Vagina (tissue), 2 donors: ENCODE results near the gene KCNH1. TPM values are rescaled to one million over a fixed set of nuclear protein-coding genes. Genes with fewer than 3 reads are reported as not detected.

Experiments
- DNase-seq, 2 donors: peaks; one replicate each; pipeline ENCODE4 v3.0.0-alpha.2; 2017; ENCODE audit errors: extremely low spot score in 2 of 2
- H3K27ac ChIP-seq: fragments of 200-600 bp; sonication (generic); one replicate; pipeline ENCODE4 v1.5.1; 2019
- H3K27me3 ChIP-seq: fragments of 200-600 bp; sonication (generic); one replicate; pipeline ENCODE4 v1.5.1; 2019
- H3K36me3 ChIP-seq, 2 donors: fragments of 200-600 bp; sonication (generic); one replicate each; pipeline ENCODE4 v1.5.1; 2017 to 2019
- H3K4me1 ChIP-seq: fragments of 200-600 bp; sonication (generic); one replicate; pipeline ENCODE4 v1.5.1; 2019
- H3K4me3 ChIP-seq, 2 donors: fragments of 200-600 bp; sonication (generic); 1 replicate in 1 of 2; 2 replicates in 1 of 2; pipeline ENCODE4 v1.5.1; 2016 to 2019
- H3K9me3 ChIP-seq: fragments of 200-600 bp; sonication (generic); one replicate; pipeline ENCODE4 v1.5.1; 2019
- POLR2A ChIP-seq, 2 donors: fragments of 450-650 bp; IDR thresholded peaks; one replicate each; pipeline ENCODE4 v1.6.1; 2017; ENCODE audit warnings: antibody characterized with exemption in 2 of 2, mild to moderate bottlenecking in 2 of 2, moderate library complexity in 2 of 2
- POLR2AphosphoS5 ChIP-seq, 2 donors: sonication (generic); formaldehyde crosslinking; IDR thresholded peaks; one replicate each; pipeline ENCODE4 v1.9.0; 2017; ENCODE audit warnings: antibody characterized with exemption in 2 of 2, mild to moderate bottlenecking in 2 of 2, low read depth in 1 of 2; ENCODE audit not compliant: insufficient read depth in 1 of 2
- intact Hi-C: fragments of 100-400 bp; cut with DNase I; formaldehyde crosslinking; loops from one replicate; pipeline ENCODE4 v1.15.1; 2023
- total RNA-seq: library from RNA; depleted of rRNA; stranded (reverse); fragments of >200 nt; gene quantifications from one replicate; pipeline ENCODE4 v1.2.3, GENCODE V29; 2016
- TF ChIP-seq, protein P1 (sequence below), 3 experiments: fragments of 450-650 bp in 2 of 3; fragments of 200-600 bp in 1 of 3; sonication (generic) in 1 of 3; IDR thresholded peaks; one replicate each; pipeline ENCODE4 v1.5.1; 2017 to 2019; ENCODE audit warnings: antibody characterized with exemption in 3 of 3, mild to moderate bottlenecking in 2 of 3, moderate library complexity in 2 of 3

Gene KCNH1
- total RNA-seq, 1 donor from 2014 or later = 3.9 TPM

DNA sequence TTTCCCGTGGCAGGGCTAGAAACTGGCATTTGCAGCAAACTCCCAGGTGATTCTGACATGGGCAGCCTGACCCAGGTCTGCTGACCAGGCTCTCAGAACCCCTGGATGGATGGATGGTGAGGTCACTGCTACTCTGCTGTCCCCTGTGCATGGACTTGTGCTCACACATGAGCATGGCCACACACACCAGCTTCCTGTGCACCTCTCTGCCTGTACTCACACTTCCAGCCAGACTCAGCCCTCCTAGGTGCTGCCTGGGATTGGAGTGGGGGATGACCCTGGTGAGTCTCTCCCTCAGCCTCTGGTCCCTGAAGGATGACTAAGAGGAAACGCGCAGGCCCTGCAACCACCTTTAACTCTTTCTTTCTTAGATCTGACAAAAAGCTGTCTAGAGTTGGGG, 444.1 kb downstream of the KCNH1 start:
- Histone ChIP-seq H3K4me3 (no peak overlapping the region), H3K27ac (no peak overlapping the region), H3K9me3 (no peaks in the 10 kb centered on the region), H3K27me3 (no peaks in the 10 kb centered on the region), H3K4me1 (no peaks in the 10 kb centered on the region), H3K36me3 (no peaks in the 10 kb centered on the region)
- no peak for DNase-seq
- intact Hi-C loops = no loop called here
- no peak for TF ChIP-seq POLR2A (IDR thresholded peaks at IDR 0.05)
- TF ChIP-seq POLR2AphosphoS5 (IDR thresholded peaks at IDR 0.05; ENCODE audit: insufficient read depth in 1 of 2, low read depth in 1 of 2) = no peak
- TF ChIP-seq, protein P1, sequence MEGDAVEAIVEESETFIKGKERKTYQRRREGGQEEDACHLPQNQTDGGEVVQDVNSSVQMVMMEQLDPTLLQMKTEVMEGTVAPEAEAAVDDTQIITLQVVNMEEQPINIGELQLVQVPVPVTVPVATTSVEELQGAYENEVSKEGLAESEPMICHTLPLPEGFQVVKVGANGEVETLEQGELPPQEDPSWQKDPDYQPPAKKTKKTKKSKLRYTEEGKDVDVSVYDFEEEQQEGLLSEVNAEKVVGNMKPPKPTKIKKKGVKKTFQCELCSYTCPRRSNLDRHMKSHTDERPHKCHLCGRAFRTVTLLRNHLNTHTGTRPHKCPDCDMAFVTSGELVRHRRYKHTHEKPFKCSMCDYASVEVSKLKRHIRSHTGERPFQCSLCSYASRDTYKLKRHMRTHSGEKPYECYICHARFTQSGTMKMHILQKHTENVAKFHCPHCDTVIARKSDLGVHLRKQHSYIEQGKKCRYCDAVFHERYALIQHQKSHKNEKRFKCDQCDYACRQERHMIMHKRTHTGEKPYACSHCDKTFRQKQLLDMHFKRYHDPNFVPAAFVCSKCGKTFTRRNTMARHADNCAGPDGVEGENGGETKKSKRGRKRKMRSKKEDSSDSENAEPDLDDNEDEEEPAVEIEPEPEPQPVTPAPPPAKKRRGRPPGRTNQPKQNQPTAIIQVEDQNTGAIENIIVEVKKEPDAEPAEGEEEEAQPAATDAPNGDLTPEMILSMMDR (IDR thresholded peaks at IDR 0.05) = no peak

DNA sequence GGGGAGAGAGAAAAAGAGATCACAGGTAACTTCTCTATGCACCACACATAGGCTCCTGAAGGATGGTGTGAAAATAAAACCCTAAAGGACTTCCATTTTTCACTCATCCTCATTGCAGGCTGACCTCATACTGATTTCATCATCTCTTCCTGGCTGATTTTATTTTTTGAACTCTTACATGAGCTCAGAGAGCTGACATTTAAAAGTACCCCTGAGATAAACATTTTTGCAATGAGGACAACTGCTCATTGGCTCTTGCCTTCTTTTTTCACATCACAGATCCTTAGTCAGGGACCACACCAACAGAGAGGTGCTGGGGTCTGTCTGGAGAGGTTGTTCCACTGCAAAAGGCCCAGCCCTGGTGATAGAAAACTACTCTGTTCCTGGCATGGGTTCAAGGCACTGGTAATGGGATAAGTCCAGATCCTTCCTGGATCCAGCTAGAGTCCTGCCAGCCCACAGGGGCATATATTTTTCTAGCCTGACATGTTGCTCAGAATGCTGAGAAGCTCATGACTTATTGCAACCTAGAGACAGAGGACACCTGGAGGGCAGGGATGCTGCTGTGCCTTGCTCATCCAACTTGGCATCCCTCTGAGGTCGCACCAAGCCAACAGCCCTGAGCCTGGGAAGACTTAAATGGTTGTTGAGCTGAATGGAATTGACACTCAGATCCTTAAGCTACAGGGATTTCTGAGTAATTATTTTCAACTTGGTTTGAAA, 445.3 kb downstream of the KCNH1 start:
- H3K4me1 ChIP-seq = no peaks in the 10 kb centered on the region

DNA sequence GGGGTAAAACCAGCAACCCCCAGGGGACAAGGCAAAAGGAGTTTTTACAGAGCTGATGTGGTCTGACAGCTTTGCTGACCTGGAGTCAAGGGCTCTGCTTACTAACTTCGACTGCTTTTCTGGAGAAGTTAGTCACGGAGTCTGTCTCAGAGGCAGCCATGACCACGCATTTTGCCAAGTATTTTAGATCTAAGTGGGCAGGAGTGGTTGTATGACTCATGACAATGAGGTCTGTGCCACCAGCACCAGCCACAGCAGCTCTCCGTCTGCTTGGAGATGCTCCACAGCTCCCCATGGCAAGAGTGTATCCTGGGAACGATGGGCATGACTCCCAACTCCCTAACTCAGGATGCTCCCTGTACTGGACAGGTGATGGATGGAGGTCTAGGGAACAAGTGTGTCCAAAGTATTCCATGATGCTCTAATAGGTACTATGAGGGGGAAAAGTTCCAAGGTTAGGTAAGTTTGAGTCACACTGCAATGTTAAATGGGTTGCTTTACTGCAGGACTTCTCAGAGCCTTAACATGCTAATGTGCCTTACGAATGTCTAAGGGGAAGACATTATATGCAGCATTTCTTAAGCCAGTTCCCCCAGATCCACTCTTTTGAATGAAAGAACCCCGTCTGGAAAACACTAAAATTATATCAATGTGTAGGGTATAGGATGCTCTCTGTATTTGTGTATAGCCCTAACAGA, 446.2 kb downstream of the KCNH1 start:
- H3K36me3 ChIP-seq = no peaks in the 10 kb centered on the region
- intact Hi-C loops = no loop called here
- DNase-seq = no peak

More for the DNA sequence above, 445.3 kb downstream of the KCNH1 start:
- no peak for DNase-seq
- H3K4me3 ChIP-seq = no peak overlapping the region
- H3K9me3 ChIP-seq = no peaks in the 10 kb centered on the region
- TF ChIP-seq POLR2AphosphoS5 (IDR thresholded peaks at IDR 0.05; ENCODE audit: insufficient read depth in 1 of 2, low read depth in 1 of 2) (no peak), POLR2A (IDR thresholded peaks at IDR 0.05) (no peak)
- TF ChIP-seq, protein P1 (IDR thresholded peaks at IDR 0.05) = no peak
- intact Hi-C loops = no loop called here
- H3K27ac ChIP-seq = no peak overlapping the region
- no peaks in the 10 kb centered on the region for H3K27me3 ChIP-seq
- no peaks in the 10 kb centered on the region for H3K36me3 ChIP-seq

DNA sequence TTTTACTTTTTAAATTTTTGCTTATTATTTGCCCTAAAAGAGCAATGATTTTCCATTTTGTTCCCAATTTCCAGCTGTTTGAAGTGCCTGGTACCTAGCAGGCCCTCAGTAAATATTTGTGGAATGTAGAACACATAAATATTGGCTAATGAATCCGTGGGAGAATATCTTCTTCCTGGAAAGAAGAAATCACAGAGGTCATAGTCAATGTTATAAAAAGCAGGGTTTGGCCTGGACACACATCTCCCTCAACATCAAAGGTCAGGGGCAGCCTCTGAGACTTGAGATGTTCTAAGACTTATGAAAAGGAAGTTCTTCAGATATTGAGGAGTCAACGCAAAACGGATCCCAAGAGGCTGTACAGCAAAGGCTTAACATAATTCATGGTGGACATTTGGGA, 447.1 kb downstream of the KCNH1 start:
- Histone ChIP-seq H3K36me3 (no peaks in the 10 kb centered on the region), H3K9me3 (no peaks in the 10 kb centered on the region)
- intact Hi-C loops = no loop called here

More for the DNA sequence above, 446.2 kb downstream of the KCNH1 start:
- Histone ChIP-seq H3K27me3 (no peaks in the 10 kb centered on the region), H3K27ac (no peak overlapping the region), H3K4me3 (no peak overlapping the region), H3K4me1 (no peaks in the 10 kb centered on the region), H3K9me3 (no peaks in the 10 kb centered on the region)
- TF ChIP-seq POLR2AphosphoS5 (IDR thresholded peaks at IDR 0.05; ENCODE audit: insufficient read depth in 1 of 2, low read depth in 1 of 2) = no peak
- TF ChIP-seq POLR2A (IDR thresholded peaks at IDR 0.05) = no peak
- TF ChIP-seq, protein P1 (IDR thresholded peaks at IDR 0.05) = no peak

More for the DNA sequence above, 447.1 kb downstream of the KCNH1 start:
- Histone ChIP-seq H3K4me1 (no peaks in the 10 kb centered on the region), H3K4me3 (no peak overlapping the region), H3K27me3 (no peaks in the 10 kb centered on the region), H3K27ac (no peak overlapping the region)
- no peak for DNase-seq
- TF ChIP-seq, protein P1 (IDR thresholded peaks at IDR 0.05) = no peak
- TF ChIP-seq POLR2A (IDR thresholded peaks at IDR 0.05) (no peak), POLR2AphosphoS5 (IDR thresholded peaks at IDR 0.05; ENCODE audit: insufficient read depth in 1 of 2, low read depth in 1 of 2) (no peak)
